ENCODE data around the gene GAL3ST3. TPM values are rescaled to one million over a fixed set of nuclear protein-coding genes. Genes with fewer than 3 reads are reported as not detected.
"Not testable (repeated sequence)": the region's sequence is repeated elsewhere in the genome, so short reads cannot be mapped to it uniquely, and the experiment has no call there.

GAL3ST3 gene
- total RNA-seq, 1 donor from 2014 or later: 14.0 TPM

GRCh38 chr11:66011785-66012303 lies 37.1 kb downstream of the GAL3ST3 start, which contains the start of gene CST6:
TSS of gene CST6 (plus strand) at chr11:66012008. CDS start at chr11:66012045, 37 bp downstream.
- DNase-seq: no peak

DNA sequence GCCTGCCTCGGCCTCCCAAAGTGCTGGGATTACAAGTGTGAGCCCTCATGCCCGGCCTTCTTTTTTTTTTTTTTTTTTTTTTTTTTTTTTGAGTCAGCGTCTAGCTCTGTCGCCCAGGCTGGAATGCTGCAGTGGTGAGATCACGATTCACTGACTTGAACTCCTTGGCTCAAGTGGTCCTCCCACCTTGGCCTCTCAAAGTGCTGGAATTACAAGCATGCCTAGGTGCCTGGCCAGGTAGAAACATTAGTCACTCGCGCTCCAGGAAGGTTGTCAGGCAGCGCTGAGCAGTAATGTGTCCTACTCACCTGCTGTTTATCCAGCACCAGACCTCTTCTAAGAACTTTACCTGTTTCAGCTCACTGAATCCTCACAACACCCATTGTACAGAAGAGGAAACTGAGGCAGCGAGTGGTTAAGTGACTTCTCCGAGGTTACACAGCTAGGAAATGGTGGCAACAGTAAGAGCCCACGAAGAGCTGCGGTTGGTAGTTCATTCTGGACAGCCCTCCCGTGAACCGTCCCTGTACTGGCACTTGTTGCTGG lies 37.6 kb downstream of the GAL3ST3 start:
- DNase-seq: no peak

GRCh38 chr11:66010036-66010435 lies 38.9 kb downstream of the GAL3ST3 start:
- DNase-seq: not testable (repeated sequence)

GRCh38 chr11:66008468-66009101 lies 40.4 kb downstream of the GAL3ST3 start:
- no peak for DNase-seq

- DNase-seq: no peak
Observed at GRCh38 chr11:66008095-66008467, 40.9 kb downstream of the GAL3ST3 start.

DNA sequence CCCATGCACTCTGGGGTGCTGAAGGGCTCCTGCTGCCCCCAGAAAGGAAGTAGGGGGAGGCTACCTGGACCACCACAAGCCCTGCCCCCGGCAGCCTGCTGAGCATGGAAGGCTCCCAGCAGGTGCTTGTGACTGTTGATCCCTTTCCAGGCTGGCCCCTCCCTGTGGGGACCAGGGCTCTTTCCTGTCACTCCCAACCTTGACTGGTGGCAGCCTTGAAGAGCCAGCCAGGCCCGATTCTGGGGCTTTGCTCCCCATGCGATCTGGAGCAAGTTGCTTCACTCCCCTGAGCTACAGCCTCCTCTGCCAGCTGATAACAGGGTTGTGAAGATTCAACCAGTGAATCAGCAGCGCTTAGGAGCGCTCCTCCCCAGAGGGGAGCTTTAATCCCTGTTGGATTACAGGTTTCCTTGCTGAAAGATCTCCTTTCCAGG lies 41.7 kb downstream of the GAL3ST3 start:
- no peak for DNase-seq

GRCh38 chr11:66006891-66007176 lies 42.1 kb downstream of the GAL3ST3 start:
- no peak for DNase-seq

GRCh38 chr11:66006134-66006890 lies 42.6 kb downstream of the GAL3ST3 start:
- DNase-seq: no peak

DNA sequence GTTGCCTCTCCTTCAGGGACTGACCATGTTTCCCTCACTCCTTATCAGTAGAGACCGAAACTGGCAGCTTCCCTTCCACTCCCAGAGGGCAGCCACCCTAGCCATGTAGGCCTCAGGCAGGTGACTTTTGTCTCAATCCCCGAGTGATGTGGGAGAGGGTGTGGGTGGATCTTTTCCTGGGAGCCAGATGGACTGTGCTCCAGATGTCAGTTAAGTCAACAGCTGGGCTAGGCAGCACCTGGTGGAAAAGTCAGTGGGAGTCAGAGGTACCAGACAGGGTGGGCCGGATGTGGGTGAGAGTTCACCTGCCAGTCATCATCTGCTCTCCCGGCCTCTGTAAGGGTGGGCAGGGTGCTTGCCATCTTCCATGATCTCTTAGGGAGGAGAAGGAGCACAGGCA lies 44.8 kb downstream of the GAL3ST3 start:
- no peak for DNase-seq

DNA sequence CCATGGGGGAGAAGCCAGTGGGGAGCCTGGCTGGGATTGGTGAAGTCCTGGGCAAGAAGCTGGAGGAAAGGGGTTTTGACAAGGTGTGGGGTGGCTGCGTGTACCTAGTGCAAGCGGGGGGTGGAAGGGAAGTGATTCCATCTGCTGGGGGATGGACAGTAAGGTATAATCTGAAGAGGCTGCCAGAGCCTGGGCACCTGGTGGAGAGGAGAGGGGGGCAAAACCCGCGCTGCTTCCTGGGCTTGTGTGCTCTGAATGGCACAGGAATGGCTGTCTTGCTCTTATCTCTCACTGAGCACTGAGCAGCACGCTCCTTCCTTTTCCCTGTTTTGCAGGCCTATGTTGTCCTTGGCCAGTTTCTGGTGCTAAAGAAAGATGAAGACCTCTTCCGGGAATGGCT lies 45.7 kb downstream of the GAL3ST3 start:
- DNase-seq: no peak

GRCh38 chr11:66002648-66003225 lies 46.2 kb downstream of the GAL3ST3 start:
- DNase-seq: peak; percentile 74

- DNase-seq: peak; percentile 94
Observed at GRCh38 chr11:66001942-66002647, 46.9 kb downstream of the GAL3ST3 start, which contains the start of the genes BANF1 and EIF1AD. TSS of gene BANF1 (plus strand) at chr11:66002503. CDS start at chr11:66003251, 748 bp downstream. TSS of gene EIF1AD (minus strand) at chr11:66002157. CDS start at chr11:66000389, 1,768 bp downstream.

- DNase-seq: no peak
Observed at GRCh38 chr11:65997286-65997685, 51.7 kb downstream of the GAL3ST3 start.

GRCh38 chr11:65992056-65992455 lies 56.9 kb downstream of the GAL3ST3 start:
- DNase-seq: no peak

Other genes with a start within 250 kb of the GAL3ST3 start
- gene SNX32, start 215.2 kb downstream of the GAL3ST3 start, total RNA-seq: 7.3 TPM
- gene CFL1, start 191.0 kb downstream of the GAL3ST3 start, total RNA-seq: 404 TPM
- gene MUS81, start 188.7 kb downstream of the GAL3ST3 start, total RNA-seq: 45.9 TPM
- gene EFEMP2, start 176.4 kb downstream of the GAL3ST3 start, total RNA-seq: 13.3 TPM
- not detected for gene CTSW, start 169.3 kb downstream of the GAL3ST3 start, total RNA-seq
- 107 TPM for gene FIBP, start 160.7 kb downstream of the GAL3ST3 start, total RNA-seq
- gene CCDC85B, start 158.5 kb downstream of the GAL3ST3 start, total RNA-seq: 14.0 TPM
- gene FOSL1, start 148.8 kb downstream of the GAL3ST3 start, total RNA-seq: not detected
- gene C11orf68, start 130.1 kb downstream of the GAL3ST3 start, total RNA-seq: 12.6 TPM
- 50.4 TPM for gene DRAP1, start 129.7 kb downstream of the GAL3ST3 start, total RNA-seq
- gene TSGA10IP, start 103.7 kb downstream of the GAL3ST3 start, total RNA-seq: not detected
- gene SART1, start 87.4 kb downstream of the GAL3ST3 start, total RNA-seq: 22.1 TPM
- 20.7 TPM for gene EIF1AD, start 47.0 kb downstream of the GAL3ST3 start, total RNA-seq
- gene BANF1, start 46.7 kb downstream of the GAL3ST3 start, total RNA-seq: 16.7 TPM
- gene CST6, start 37.2 kb downstream of the GAL3ST3 start, total RNA-seq: not detected
- gene CATSPER1, start 22.7 kb downstream of the GAL3ST3 start, total RNA-seq: not detected
- gene SF3B2, start 3.2 kb upstream of the GAL3ST3 start, total RNA-seq: 88.6 TPM
- gene PACS1, start 21.1 kb upstream of the GAL3ST3 start, total RNA-seq: 34.5 TPM
- gene KLC2, start 208.5 kb upstream of the GAL3ST3 start, total RNA-seq: 31.5 TPM
- gene RAB1B, start 219.5 kb upstream of the GAL3ST3 start, total RNA-seq: 28.9 TPM
- 33.1 TPM for gene CNIH2, start 229.0 kb upstream of the GAL3ST3 start, total RNA-seq
- 32.4 TPM for gene YIF1A, start 240.0 kb upstream of the GAL3ST3 start, total RNA-seq
- 6.4 TPM for gene TMEM151A, start 242.7 kb upstream of the GAL3ST3 start, total RNA-seq

Measured in occipital lobe (tissue), 2 donors.